GM12872 (cell line): Measurements from ENCODE around the gene DARS2.

Experiments used
- TF ChIP-seq, protein P1 (sequence below): IDR thresholded peaks from 3 replicates; pipeline ENCODE4 v1.5.1; 2011; ENCODE audit warnings: low read depth, mild to moderate bottlenecking, low read length, moderate library complexity; ENCODE audit not compliant: insufficient read depth

Gene DARS2

GRCh38 chr1:173865468-173866164, 41.1 kb downstream of the DARS2 start:
- TF ChIP-seq, protein P1, sequence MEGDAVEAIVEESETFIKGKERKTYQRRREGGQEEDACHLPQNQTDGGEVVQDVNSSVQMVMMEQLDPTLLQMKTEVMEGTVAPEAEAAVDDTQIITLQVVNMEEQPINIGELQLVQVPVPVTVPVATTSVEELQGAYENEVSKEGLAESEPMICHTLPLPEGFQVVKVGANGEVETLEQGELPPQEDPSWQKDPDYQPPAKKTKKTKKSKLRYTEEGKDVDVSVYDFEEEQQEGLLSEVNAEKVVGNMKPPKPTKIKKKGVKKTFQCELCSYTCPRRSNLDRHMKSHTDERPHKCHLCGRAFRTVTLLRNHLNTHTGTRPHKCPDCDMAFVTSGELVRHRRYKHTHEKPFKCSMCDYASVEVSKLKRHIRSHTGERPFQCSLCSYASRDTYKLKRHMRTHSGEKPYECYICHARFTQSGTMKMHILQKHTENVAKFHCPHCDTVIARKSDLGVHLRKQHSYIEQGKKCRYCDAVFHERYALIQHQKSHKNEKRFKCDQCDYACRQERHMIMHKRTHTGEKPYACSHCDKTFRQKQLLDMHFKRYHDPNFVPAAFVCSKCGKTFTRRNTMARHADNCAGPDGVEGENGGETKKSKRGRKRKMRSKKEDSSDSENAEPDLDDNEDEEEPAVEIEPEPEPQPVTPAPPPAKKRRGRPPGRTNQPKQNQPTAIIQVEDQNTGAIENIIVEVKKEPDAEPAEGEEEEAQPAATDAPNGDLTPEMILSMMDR = no peak

DNA sequence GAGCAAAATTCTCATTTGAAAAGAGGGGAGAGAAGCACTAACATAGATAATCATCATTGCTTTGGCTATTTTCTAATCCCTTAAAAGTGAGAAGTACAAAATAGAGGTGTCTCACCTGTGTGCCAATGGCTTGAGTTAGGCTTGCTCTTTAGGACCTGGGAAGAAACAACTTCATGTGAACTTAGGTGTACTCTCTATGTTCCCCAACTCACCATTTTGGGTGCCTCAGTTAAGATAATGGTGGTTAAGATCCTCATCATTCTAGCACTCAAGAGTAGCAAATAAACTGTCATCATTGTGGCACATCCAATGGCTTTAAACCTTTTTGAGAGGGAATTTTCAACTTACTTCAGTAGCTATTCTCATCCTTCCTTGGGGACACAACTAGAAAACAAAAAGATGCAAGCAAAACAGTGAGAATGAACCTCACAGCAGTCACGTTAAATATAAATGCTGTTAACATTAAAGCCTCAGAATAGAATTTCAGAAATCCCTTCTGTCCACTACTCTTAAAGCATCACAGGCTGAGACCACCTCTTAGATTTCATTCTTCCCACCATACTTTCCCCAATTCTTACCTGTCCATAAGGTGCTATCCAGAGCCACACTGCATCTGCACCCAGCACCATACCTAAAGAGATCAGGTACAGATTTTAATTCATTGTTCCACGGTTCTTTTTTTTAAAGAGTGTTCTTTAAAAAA, 42.1 kb downstream of the DARS2 start:
- TF ChIP-seq, protein P1 = no peak

GRCh38 chr1:173867141-173867752, 42.8 kb downstream of the DARS2 start:
- TF ChIP-seq, protein P1 = no peak

DNA sequence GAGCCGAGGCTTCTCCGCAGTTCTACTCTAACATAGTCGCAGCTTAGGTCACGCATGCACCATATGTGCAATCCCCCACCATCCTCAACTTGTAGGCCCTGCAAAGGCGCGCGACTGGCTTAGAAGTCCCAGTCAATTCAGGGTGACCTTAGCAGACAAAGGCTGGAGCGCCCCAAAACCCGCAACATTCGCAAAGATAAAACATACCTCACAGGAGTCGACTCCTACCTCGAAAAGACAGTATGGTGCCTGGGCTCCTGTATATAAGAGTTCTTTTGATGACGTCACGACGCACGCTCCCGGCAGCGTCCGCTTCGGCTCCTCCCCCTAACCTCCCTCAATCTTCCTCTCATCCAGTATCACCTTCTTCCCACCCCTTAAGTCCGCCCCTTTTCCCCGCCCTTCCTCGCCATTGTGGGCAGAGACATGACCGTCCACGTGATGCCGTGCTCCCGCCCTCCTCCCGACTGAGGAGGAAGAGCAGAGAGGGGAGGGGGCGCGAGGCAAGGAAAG, 43.3 kb downstream of the DARS2 start, which contains the start of gene GAS5:
GAS5 (minus strand) TSS at position 237 of the 513 bp plus-strand sequence.
- TF ChIP-seq, protein P1 = no peak

DNA sequence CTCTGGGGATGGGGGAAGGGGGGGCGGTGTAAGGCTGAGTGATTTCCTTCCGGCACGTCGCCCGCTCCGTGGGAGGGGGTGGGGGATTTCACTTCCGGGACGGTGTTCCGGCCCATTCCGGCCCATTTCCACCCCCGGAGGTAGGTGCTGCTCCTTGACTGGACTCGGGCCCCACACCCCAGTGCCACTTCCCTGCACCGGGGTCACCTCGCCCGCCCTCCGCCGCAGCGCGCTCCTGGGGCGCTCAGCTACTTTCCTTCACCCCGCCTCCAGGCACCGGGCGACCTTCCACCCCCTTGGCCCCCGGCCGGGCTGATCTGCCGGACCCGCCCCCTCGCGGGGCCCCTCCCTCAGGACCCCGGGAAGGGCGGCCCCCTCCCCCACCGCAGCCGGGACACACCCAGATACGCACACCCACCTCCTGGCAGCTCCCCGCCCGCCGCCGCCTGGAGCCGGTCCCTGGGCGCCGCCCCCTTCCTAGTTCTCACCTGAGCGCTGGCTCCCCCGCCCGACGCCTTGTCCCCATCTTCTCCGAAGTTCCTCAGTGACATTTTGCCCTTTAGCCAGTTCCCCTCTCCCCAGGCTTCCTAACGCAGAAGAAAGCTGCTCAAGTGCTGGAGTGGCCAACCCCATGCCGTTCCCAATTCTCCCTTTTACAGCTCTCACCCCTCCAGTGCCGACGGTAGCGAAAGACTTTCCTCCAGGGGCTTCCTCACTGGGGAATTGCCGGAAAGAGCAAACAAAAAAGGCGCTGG, 44.0 kb downstream of the DARS2 start, which contains the start of gene ZBTB37:
ZBTB37 (plus strand) TSS at position 115 of the 755 bp plus-strand sequence. CDS start 1,846 bp downstream, outside the sequence.
- TF ChIP-seq, protein P1 = no peak

DNA sequence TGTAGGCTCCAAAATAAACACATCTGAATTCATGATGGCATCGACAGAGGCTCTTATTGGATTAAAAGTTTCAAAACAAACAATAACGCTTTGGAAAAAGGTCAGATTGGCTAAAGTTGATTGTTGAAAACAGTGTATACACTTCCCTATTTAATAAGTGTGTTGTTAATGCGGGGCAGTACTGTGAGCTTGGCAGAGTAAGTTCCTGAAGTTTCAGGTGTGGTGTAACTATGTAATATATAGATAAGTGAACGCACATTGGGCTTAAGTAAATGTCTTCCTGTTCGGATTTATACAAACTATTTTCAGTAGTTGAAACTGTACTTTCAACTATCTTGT, 44.5 kb downstream of the DARS2 start:
- TF ChIP-seq, protein P1 = no peak
